ENCODE measurements around the gene CLCNKA. TPM values are rescaled to one million over a fixed set of nuclear protein-coding genes. Genes with fewer than 3 reads are reported as not detected.
"Not testable (repeated sequence)": the region's sequence is repeated elsewhere in the genome, so short reads cannot be mapped to it uniquely, and the experiment has no call there.

CLCNKA gene
- total RNA-seq, 1 donor from 2014 or later, result under 0.01 TPM

DNA sequence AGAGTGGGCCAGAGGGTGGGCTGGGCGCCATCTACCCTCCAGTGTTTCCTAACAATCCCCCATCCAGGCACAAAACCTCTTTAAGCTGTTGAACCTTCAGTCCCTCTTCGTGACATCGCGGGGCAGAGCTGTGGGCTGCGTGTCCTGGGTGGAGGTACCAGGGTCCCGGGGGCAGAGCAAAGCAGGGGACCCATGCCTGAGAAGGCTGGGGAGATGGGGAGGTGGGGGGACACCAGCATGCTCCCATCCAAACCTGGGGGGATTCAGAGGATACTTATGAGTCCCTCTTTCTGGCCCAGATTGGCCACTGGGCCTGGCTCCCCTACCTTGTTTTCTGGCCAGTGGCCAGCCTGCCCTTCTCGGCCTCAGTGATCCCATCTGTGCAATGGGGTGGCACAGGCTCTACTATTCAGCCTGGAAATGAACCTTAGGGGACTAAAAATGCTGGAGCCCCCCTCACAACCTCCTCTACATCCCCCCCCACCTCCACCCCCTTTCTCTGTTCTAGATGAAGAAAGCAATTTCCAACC is 11.3 kb downstream of the CLCNKA start:
- not testable (repeated sequence) for H3K27me3 ChIP-seq (ENCODE audit: control insufficient read depth in 3 of 3, insufficient read depth in 3 of 3, low read length in 3 of 3); H3K9me3 ChIP-seq (ENCODE audit: control insufficient read depth in 3 of 3, low read length in 3 of 3)

DNA sequence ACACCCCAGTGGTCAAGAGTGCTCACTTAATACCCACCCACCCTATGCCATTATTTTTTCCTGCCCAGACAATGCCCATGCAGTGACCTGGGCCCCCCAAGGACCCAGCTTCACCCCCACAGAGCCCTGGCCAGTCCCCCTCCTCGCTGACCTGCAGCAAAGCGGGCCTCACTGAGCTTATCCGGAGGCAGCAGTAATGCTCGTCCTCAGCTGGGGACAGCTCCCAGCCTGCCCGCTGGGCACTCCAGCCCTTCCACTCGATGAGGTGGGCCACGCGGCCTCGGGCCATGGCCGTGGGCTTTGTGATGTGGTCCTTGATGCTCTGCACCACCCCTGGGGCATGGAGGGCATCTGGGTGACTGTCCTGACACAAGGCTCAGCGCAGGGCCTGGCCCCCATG is 14.6 kb downstream of the CLCNKA start:
- H3K9ac ChIP-seq (ENCODE audit: low read depth in 1 of 3, low read length in 3 of 3); H3K27me3 ChIP-seq (ENCODE audit: control insufficient read depth in 3 of 3, insufficient read depth in 3 of 3, low read length in 3 of 3); H3K9me3 ChIP-seq (ENCODE audit: control insufficient read depth in 3 of 3, low read length in 3 of 3); H3K4me3 ChIP-seq (ENCODE audit: low read length in 3 of 3); H3K4me1 ChIP-seq (ENCODE audit: control insufficient read depth in 3 of 3, insufficient read depth in 3 of 3, low read length in 3 of 3); H3K36me3 ChIP-seq (ENCODE audit: control insufficient read depth in 3 of 3, insufficient read depth in 3 of 3, low read length in 3 of 3); H3K27ac ChIP-seq (ENCODE audit: low read depth, low read length): not testable (repeated sequence)

More for the DNA sequence above, 11.3 kb downstream of the CLCNKA start:
- not testable (repeated sequence) for H3K27ac ChIP-seq (ENCODE audit: low read depth, low read length); H3K4me1 ChIP-seq (ENCODE audit: control insufficient read depth in 3 of 3, insufficient read depth in 3 of 3, low read length in 3 of 3); H3K9ac ChIP-seq (ENCODE audit: low read depth in 1 of 3, low read length in 3 of 3); H3K4me3 ChIP-seq (ENCODE audit: low read length in 3 of 3); H3K36me3 ChIP-seq (ENCODE audit: control insufficient read depth in 3 of 3, insufficient read depth in 3 of 3, low read length in 3 of 3)

DNA sequence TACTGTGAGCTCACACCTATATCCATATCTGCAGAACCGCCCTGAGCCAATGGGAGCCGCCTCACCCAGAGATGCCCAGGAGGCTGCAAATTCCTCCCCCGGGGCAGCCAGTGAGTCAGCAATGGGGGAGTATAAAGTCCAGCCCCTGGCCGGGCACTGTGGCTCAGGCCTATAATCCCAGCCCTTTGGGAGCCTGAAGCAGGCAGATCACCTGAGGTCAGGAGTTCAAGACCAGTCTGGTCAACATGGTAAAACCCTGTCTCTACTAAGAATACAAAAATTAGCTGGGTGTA is 16.7 kb downstream of the CLCNKA start:
- Histone ChIP-seq H3K27ac (ENCODE audit: low read depth, low read length) (no peak overlapping the region), H3K9ac (ENCODE audit: low read depth in 1 of 3, low read length in 3 of 3) (no peak overlapping the region), H3K27me3 (ENCODE audit: control insufficient read depth in 3 of 3, insufficient read depth in 3 of 3, low read length in 3 of 3) (no peaks in the 10 kb centered on the region), H3K36me3 (ENCODE audit: control insufficient read depth in 3 of 3, insufficient read depth in 3 of 3, low read length in 3 of 3) (no peaks in the 10 kb centered on the region), H3K9me3 (ENCODE audit: control insufficient read depth in 3 of 3, low read length in 3 of 3) (no peaks in the 10 kb centered on the region), H3K4me1 (ENCODE audit: control insufficient read depth in 3 of 3, insufficient read depth in 3 of 3, low read length in 3 of 3) (no peaks in the 10 kb centered on the region), H3K4me3 (ENCODE audit: low read length in 3 of 3) (no peak overlapping the region)

DNA sequence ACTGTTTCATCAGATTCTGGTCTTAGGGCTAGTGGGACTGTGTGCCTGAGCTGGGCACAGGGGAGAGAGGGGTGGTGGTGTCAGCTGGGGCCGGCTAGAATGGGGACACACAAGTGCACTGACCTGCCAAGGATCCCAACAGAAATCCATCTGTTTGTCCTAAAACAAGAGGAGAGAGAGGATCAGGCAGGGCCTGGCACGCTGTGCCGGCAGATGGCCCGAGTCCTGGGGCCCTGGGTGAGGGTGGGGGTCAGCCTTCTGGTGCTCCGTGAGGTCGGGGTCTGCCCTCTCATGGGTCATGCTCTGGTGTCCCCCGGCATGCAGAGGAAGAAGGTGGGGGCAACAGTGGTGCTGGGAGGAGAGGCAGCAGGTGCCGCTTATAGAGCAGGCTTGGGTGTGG is 18.0 kb downstream of the CLCNKA start:
- H3K9ac ChIP-seq (ENCODE audit: low read depth in 1 of 3, low read length in 3 of 3); H3K36me3 ChIP-seq (ENCODE audit: control insufficient read depth in 3 of 3, insufficient read depth in 3 of 3, low read length in 3 of 3); H3K27me3 ChIP-seq (ENCODE audit: control insufficient read depth in 3 of 3, insufficient read depth in 3 of 3, low read length in 3 of 3); H3K9me3 ChIP-seq (ENCODE audit: control insufficient read depth in 3 of 3, low read length in 3 of 3); H3K4me1 ChIP-seq (ENCODE audit: control insufficient read depth in 3 of 3, insufficient read depth in 3 of 3, low read length in 3 of 3); H3K27ac ChIP-seq (ENCODE audit: low read depth, low read length); H3K4me3 ChIP-seq (ENCODE audit: low read length in 3 of 3): not testable (repeated sequence)

DNA sequence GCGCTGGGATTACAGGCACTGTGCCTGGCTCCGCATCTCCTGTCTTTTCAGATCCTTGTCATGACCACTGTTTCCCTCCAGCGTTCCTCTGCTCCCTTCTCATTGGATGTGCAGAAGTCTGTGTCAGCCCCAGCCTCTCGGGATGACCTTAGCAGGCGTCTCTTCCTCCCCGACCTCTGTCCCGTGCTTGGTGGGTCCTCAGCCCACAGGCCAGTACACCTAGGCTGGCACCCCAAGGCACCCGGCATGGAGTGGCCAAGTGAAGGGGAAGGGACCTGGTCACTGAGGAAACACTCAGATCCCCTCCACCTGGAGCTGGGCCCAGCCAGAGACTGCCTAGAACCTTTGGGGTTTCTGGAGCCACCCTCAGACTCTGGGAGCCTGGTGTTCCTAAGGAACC is 19.4 kb downstream of the CLCNKA start:
- H3K27ac ChIP-seq (ENCODE audit: low read depth, low read length), result no peak overlapping the region
- H3K36me3 ChIP-seq (ENCODE audit: control insufficient read depth in 3 of 3, insufficient read depth in 3 of 3, low read length in 3 of 3), result no peaks in the 10 kb centered on the region
- H3K27me3 ChIP-seq (ENCODE audit: control insufficient read depth in 3 of 3, insufficient read depth in 3 of 3, low read length in 3 of 3), result no peaks in the 10 kb centered on the region
- no peak overlapping the region for H3K4me3 ChIP-seq (ENCODE audit: low read length in 3 of 3)
- no peaks in the 10 kb centered on the region for H3K4me1 ChIP-seq (ENCODE audit: control insufficient read depth in 3 of 3, insufficient read depth in 3 of 3, low read length in 3 of 3)
- no peak overlapping the region for H3K9ac ChIP-seq (ENCODE audit: low read depth in 1 of 3, low read length in 3 of 3)
- no peaks in the 10 kb centered on the region for H3K9me3 ChIP-seq (ENCODE audit: control insufficient read depth in 3 of 3, low read length in 3 of 3)

DNA sequence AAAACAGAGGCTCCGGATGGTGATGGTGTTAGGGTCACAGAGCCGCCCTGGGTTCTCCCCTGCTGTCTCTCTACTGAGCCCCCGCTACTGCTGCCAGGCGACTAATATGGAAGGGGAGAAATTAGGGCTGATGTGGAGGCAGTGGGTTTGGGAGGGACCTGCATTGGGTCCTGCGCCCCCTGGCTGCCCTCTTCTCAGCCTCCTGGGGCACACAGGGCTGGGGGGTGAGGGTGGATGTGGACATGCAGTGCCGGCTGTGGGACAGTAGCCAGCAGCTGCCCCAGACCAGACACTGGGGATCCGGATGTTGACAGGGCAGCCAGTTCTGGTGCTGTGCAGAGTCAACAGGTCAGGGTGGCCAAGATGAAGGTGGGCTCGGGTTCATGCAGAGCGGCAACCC is 20.3 kb downstream of the CLCNKA start:
- Histone ChIP-seq H3K27me3 (ENCODE audit: control insufficient read depth in 3 of 3, insufficient read depth in 3 of 3, low read length in 3 of 3) (no peaks in the 10 kb centered on the region), H3K36me3 (ENCODE audit: control insufficient read depth in 3 of 3, insufficient read depth in 3 of 3, low read length in 3 of 3) (no peaks in the 10 kb centered on the region), H3K27ac (ENCODE audit: low read depth, low read length) (no peak overlapping the region), H3K9me3 (ENCODE audit: control insufficient read depth in 3 of 3, low read length in 3 of 3) (no peaks in the 10 kb centered on the region), H3K4me1 (ENCODE audit: control insufficient read depth in 3 of 3, insufficient read depth in 3 of 3, low read length in 3 of 3) (no peaks in the 10 kb centered on the region), H3K9ac (ENCODE audit: low read depth in 1 of 3, low read length in 3 of 3) (no peak overlapping the region), H3K4me3 (ENCODE audit: low read length in 3 of 3) (no peak overlapping the region)

DNA sequence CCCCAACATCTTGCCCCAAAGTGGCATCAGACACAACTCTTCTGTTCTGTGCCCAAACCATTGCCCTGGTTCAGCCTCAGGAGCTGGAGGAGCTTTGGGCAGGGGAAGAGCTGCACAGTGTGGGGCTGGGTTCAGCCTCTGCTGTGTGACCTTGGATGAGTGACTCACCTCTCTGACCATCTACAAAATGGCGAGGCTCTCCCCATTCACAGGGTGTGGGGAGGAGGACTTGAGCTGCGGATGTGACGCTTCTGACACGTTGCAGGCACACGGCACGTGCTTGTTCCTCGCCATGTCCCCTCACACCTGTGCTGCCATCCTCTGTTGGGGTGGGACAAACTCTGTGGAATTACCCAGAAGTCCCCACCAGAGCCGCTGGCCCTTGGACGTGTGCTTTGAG is 20.8 kb downstream of the CLCNKA start:
- H3K4me3 ChIP-seq (ENCODE audit: low read length in 3 of 3); H3K36me3 ChIP-seq (ENCODE audit: control insufficient read depth in 3 of 3, insufficient read depth in 3 of 3, low read length in 3 of 3); H3K27me3 ChIP-seq (ENCODE audit: control insufficient read depth in 3 of 3, insufficient read depth in 3 of 3, low read length in 3 of 3); H3K9me3 ChIP-seq (ENCODE audit: control insufficient read depth in 3 of 3, low read length in 3 of 3); H3K27ac ChIP-seq (ENCODE audit: low read depth, low read length); H3K9ac ChIP-seq (ENCODE audit: low read depth in 1 of 3, low read length in 3 of 3); H3K4me1 ChIP-seq (ENCODE audit: control insufficient read depth in 3 of 3, insufficient read depth in 3 of 3, low read length in 3 of 3): not testable (repeated sequence)

DNA sequence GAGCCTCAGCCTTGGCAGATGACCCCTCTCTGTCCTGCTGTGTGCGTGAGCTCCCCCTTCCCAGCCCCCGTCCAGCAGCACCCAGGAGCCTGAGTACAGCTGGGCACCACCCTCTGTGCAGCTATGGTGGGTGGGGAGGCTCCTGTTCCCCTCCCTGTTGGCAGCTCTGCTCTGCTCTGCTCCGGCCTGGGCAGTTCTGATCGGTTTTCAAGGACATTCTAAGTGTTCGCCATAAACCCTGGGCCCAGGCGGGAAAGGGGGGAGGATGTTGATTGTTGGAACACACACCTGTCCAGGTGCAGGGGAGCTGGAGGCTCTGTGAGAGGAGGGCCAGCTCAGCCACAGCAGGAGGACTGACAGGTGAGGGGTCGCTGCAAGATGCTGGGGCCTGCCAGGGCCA is 21.7 kb downstream of the CLCNKA start, which contains the start of gene CLCNKB:
Gene CLCNKB, plus strand, starts transcription at position 262 of the 400 bp plus-strand sequence. CDS start 711 bp downstream, outside the sequence.
- H3K4me1 ChIP-seq (ENCODE audit: control insufficient read depth in 3 of 3, insufficient read depth in 3 of 3, low read length in 3 of 3), result peaks cover 0 to 1% (median under 1%) of the 10 kb centered on the region in 3 donors
- no peaks in the 10 kb centered on the region for H3K9me3 ChIP-seq (ENCODE audit: control insufficient read depth in 3 of 3, low read length in 3 of 3)
- H3K27me3 ChIP-seq (ENCODE audit: control insufficient read depth in 3 of 3, insufficient read depth in 3 of 3, low read length in 3 of 3), result no peaks in the 10 kb centered on the region
- H3K4me3 ChIP-seq (ENCODE audit: low read length in 3 of 3), result no peak within 1 kb of the TSS
- H3K36me3 ChIP-seq (ENCODE audit: control insufficient read depth in 3 of 3, insufficient read depth in 3 of 3, low read length in 3 of 3), result no peaks in the 10 kb centered on the region
- H3K27ac ChIP-seq (ENCODE audit: low read depth, low read length), result no peak within 1 kb of the TSS
- no peak within 1 kb of the TSS for H3K9ac ChIP-seq (ENCODE audit: low read depth in 1 of 3, low read length in 3 of 3)

DNA sequence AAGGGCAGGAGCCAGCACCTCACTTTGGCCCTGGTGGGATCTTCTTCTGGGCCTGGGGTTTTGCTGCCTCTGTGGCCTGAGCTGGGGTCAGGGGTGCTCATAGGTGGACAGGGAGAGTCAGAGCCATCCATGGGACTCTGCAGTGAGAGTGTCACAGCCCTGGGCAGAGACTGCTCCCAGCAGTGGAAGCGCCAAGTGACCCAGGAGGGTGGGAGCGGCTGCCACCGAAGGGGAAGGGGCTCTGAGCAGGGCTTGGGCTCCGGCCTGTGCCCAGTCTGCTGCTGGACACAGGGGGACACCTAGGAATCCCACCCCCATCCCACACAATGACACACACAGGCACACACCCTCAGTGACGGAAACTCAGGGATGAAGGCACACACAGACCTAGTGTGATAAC is 22.1 kb downstream of the CLCNKA start:
- peaks cover 0 to under 1% (median 0%) of the 10 kb centered on the region in 3 donors for H3K27me3 ChIP-seq (ENCODE audit: control insufficient read depth in 3 of 3, insufficient read depth in 3 of 3, low read length in 3 of 3)
- H3K9ac ChIP-seq (ENCODE audit: low read depth in 1 of 3, low read length in 3 of 3), result no peak overlapping the region
- H3K9me3 ChIP-seq (ENCODE audit: control insufficient read depth in 3 of 3, low read length in 3 of 3), result no peaks in the 10 kb centered on the region
- H3K36me3 ChIP-seq (ENCODE audit: control insufficient read depth in 3 of 3, insufficient read depth in 3 of 3, low read length in 3 of 3), result no peaks in the 10 kb centered on the region
- H3K4me3 ChIP-seq (ENCODE audit: low read length in 3 of 3), result no peak overlapping the region
- peaks cover 0 to 5% (median 5%) of the 10 kb centered on the region in 3 donors for H3K4me1 ChIP-seq (ENCODE audit: control insufficient read depth in 3 of 3, insufficient read depth in 3 of 3, low read length in 3 of 3)
- H3K27ac ChIP-seq (ENCODE audit: low read depth, low read length), result no peak overlapping the region

DNA sequence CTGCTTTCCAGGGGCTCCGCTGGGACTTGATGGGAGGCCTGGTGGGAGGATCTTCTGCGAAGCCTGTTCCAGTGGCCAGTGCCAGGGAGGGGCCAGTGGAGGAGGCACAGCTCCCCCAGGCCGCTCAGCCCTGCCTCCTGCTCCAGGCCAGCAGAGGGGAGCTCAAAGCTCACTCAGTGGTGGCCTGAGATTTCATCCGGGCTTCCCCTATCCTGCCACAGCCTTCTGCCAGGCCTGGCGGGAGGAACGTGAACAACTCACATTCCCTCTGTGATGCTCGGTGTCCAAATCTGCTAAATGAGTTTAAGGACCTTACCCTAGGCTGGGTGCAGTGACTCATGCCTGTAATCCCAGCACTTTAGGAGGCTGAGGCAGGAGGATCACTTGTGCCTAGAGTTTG is 25.0 kb downstream of the CLCNKA start:
- Histone ChIP-seq H3K9ac (ENCODE audit: low read depth in 1 of 3, low read length in 3 of 3) (no peak overlapping the region), H3K4me1 (ENCODE audit: control insufficient read depth in 3 of 3, insufficient read depth in 3 of 3, low read length in 3 of 3) (peaks cover 0 to 5% (median 5%) of the 10 kb centered on the region in 3 donors), H3K27ac (ENCODE audit: low read depth, low read length) (no peak overlapping the region), H3K9me3 (ENCODE audit: control insufficient read depth in 3 of 3, low read length in 3 of 3) (no peaks in the 10 kb centered on the region), H3K36me3 (ENCODE audit: control insufficient read depth in 3 of 3, insufficient read depth in 3 of 3, low read length in 3 of 3) (no peaks in the 10 kb centered on the region), H3K4me3 (ENCODE audit: low read length in 3 of 3) (no peak overlapping the region), H3K27me3 (ENCODE audit: control insufficient read depth in 3 of 3, insufficient read depth in 3 of 3, low read length in 3 of 3) (peaks cover 0 to 4% (median 0%) of the 10 kb centered on the region in 3 donors)

Measured in skeletal muscle tissue (tissue), 4 donors.